ENCODE measurements around the gene DYNLT1. TPM values are rescaled to one million over a fixed set of nuclear protein-coding genes. Genes with fewer than 3 reads are reported as not detected.
"Not testable (repeated sequence)": the region's sequence is repeated elsewhere in the genome, so short reads cannot be mapped to it uniquely, and the experiment has no call there.

DYNLT1 gene
- polyA plus RNA-seq, 4 donors = 114 to 451 (median 307) TPM

GRCh38 chr6:158619922-158620801, 24.4 kb downstream of the DYNLT1 start:
- WGBS, 3 donors = 84 to 89% (median 85%) methylated on average over 17 of the region's 17 CpGs
- no peaks in the 10 kb centered on the region for H3K27me3 ChIP-seq (ENCODE audit: control insufficient read depth in 3 of 3, insufficient read depth in 3 of 3, low read length in 3 of 3)
- H3K4me3 ChIP-seq (ENCODE audit: low read depth in 1 of 3, low read length in 3 of 3) = no peak overlapping the region
- peaks cover 0 to 2% of the 10 kb centered on the region in 2 donors for H3K9me3 ChIP-seq (ENCODE audit: control insufficient read depth in 2 of 2, insufficient read depth in 1 of 2, low read depth in 1 of 2, low read length in 1 of 2)
- no peak for DNase-seq
- H3K36me3 ChIP-seq (ENCODE audit: control insufficient read depth in 3 of 3, insufficient read depth in 2 of 3, low read depth in 1 of 3, low read length in 3 of 3) = peaks cover 3 to 50% (median 18%) of the 10 kb centered on the region in 3 donors
- no peak overlapping the region for H3K27ac ChIP-seq (ENCODE audit: low read depth in 1 of 3, low read length in 2 of 3)
- FAIRE-seq = no peak
- no peaks in the 10 kb centered on the region for H3K4me1 ChIP-seq (ENCODE audit: control insufficient read depth in 3 of 3, insufficient read depth in 2 of 3, low read depth in 1 of 3, low read length in 2 of 3)

- peaks cover 3 to 34% (median 19%) of the 10 kb centered on the region in 3 donors for H3K36me3 ChIP-seq (ENCODE audit: control insufficient read depth in 3 of 3, insufficient read depth in 2 of 3, low read depth in 1 of 3, low read length in 3 of 3)
- whole genome bisulfite sequencing, 3 donors = 93 to 98% (median 96%) methylated on average over 3 of the region's 3 CpGs
- not testable (repeated sequence) for H3K27ac ChIP-seq (ENCODE audit: low read depth in 1 of 3, low read length in 2 of 3); H3K9me3 ChIP-seq (ENCODE audit: control insufficient read depth in 2 of 2, insufficient read depth in 1 of 2, low read depth in 1 of 2, low read length in 1 of 2); FAIRE-seq; H3K27me3 ChIP-seq (ENCODE audit: control insufficient read depth in 3 of 3, insufficient read depth in 3 of 3, low read length in 3 of 3); H3K4me3 ChIP-seq (ENCODE audit: low read depth in 1 of 3, low read length in 3 of 3); DNase-seq; H3K4me1 ChIP-seq (ENCODE audit: control insufficient read depth in 3 of 3, insufficient read depth in 2 of 3, low read depth in 1 of 3, low read length in 2 of 3)
Measured at GRCh38 chr6:158618289-158618688, 26.3 kb downstream of the DYNLT1 start.

- H3K27me3 ChIP-seq (ENCODE audit: control insufficient read depth in 3 of 3, insufficient read depth in 3 of 3, low read length in 3 of 3); DNase-seq; FAIRE-seq; H3K4me1 ChIP-seq (ENCODE audit: control insufficient read depth in 3 of 3, insufficient read depth in 2 of 3, low read depth in 1 of 3, low read length in 2 of 3); H3K4me3 ChIP-seq (ENCODE audit: low read depth in 1 of 3, low read length in 3 of 3); H3K27ac ChIP-seq (ENCODE audit: low read depth in 1 of 3, low read length in 2 of 3); H3K9me3 ChIP-seq (ENCODE audit: control insufficient read depth in 2 of 2, insufficient read depth in 1 of 2, low read depth in 1 of 2, low read length in 1 of 2): not testable (repeated sequence)
- WGBS, 3 donors = 97 to 99% (median 98%) methylated on average over 3 of the region's 3 CpGs
- H3K36me3 ChIP-seq (ENCODE audit: control insufficient read depth in 3 of 3, insufficient read depth in 2 of 3, low read depth in 1 of 3, low read length in 3 of 3) = peaks cover 11 to 20% (median 19%) of the 10 kb centered on the region in 3 donors
Measured at GRCh38 chr6:158614606-158615005, 29.9 kb downstream of the DYNLT1 start.

GRCh38 chr6:158611541-158612370, 32.8 kb downstream of the DYNLT1 start:
- H3K4me3 ChIP-seq (ENCODE audit: low read depth in 1 of 3, low read length in 3 of 3) = no peak overlapping the region
- WGBS, 3 donors = 73 to 82% (median 73%) methylated on average over 14 of the region's 14 CpGs
- peaks cover 11 to 42% (median 32%) of the 10 kb centered on the region in 3 donors for H3K36me3 ChIP-seq (ENCODE audit: control insufficient read depth in 3 of 3, insufficient read depth in 2 of 3, low read depth in 1 of 3, low read length in 3 of 3)
- no peaks in the 10 kb centered on the region for H3K9me3 ChIP-seq (ENCODE audit: control insufficient read depth in 2 of 2, insufficient read depth in 1 of 2, low read depth in 1 of 2, low read length in 1 of 2)
- no peaks in the 10 kb centered on the region for H3K4me1 ChIP-seq (ENCODE audit: control insufficient read depth in 3 of 3, insufficient read depth in 2 of 3, low read depth in 1 of 3, low read length in 2 of 3)
- FAIRE-seq (no peak), DNase-seq (peak in 1 of 2 donors; percentile 29)
- H3K27me3 ChIP-seq (ENCODE audit: control insufficient read depth in 3 of 3, insufficient read depth in 3 of 3, low read length in 3 of 3) = no peaks in the 10 kb centered on the region
- H3K27ac ChIP-seq (ENCODE audit: low read depth in 1 of 3, low read length in 2 of 3) = no peak overlapping the region

- Histone ChIP-seq H3K9me3 (ENCODE audit: control insufficient read depth in 2 of 2, insufficient read depth in 1 of 2, low read depth in 1 of 2, low read length in 1 of 2) (no peaks in the 10 kb centered on the region), H3K4me3 (ENCODE audit: low read depth in 1 of 3, low read length in 3 of 3) (no peak overlapping the region), H3K27ac (ENCODE audit: low read depth in 1 of 3, low read length in 2 of 3) (no peak overlapping the region), H3K27me3 (ENCODE audit: control insufficient read depth in 3 of 3, insufficient read depth in 3 of 3, low read length in 3 of 3) (no peaks in the 10 kb centered on the region), H3K36me3 (ENCODE audit: control insufficient read depth in 3 of 3, insufficient read depth in 2 of 3, low read depth in 1 of 3, low read length in 3 of 3) (peaks cover 13 to 48% (median 37%) of the 10 kb centered on the region in 3 donors), H3K4me1 (ENCODE audit: control insufficient read depth in 3 of 3, insufficient read depth in 2 of 3, low read depth in 1 of 3, low read length in 2 of 3) (no peaks in the 10 kb centered on the region)
- DNase-seq (no peak), FAIRE-seq (no peak)
- WGBS, 3 donors = 80 to 88% (median 84%) methylated on average over 3 of the region's 3 CpGs
Measured at GRCh38 chr6:158611039-158611438, 33.5 kb downstream of the DYNLT1 start.

GRCh38 chr6:158610319-158610968, 34.1 kb downstream of the DYNLT1 start:
- 79 to 85% (median 84%) methylated on average over 9 of the region's 9 CpGs for WGBS, 3 donors
- DNase-seq = no peak
- Histone ChIP-seq H3K4me1 (ENCODE audit: control insufficient read depth in 3 of 3, insufficient read depth in 2 of 3, low read depth in 1 of 3, low read length in 2 of 3) (no peaks in the 10 kb centered on the region), H3K27ac (ENCODE audit: low read depth in 1 of 3, low read length in 2 of 3) (no peak overlapping the region), H3K27me3 (ENCODE audit: control insufficient read depth in 3 of 3, insufficient read depth in 3 of 3, low read length in 3 of 3) (no peaks in the 10 kb centered on the region), H3K9me3 (ENCODE audit: control insufficient read depth in 2 of 2, insufficient read depth in 1 of 2, low read depth in 1 of 2, low read length in 1 of 2) (no peaks in the 10 kb centered on the region), H3K36me3 (ENCODE audit: control insufficient read depth in 3 of 3, insufficient read depth in 2 of 3, low read depth in 1 of 3, low read length in 3 of 3) (peaks cover 16 to 53% (median 43%) of the 10 kb centered on the region in 3 donors), H3K4me3 (ENCODE audit: low read depth in 1 of 3, low read length in 3 of 3) (no peak overlapping the region)
- no peak for FAIRE-seq

- 92 to 96% (median 95%) methylated on average over 13 of the region's 13 CpGs for WGBS, 3 donors
- DNase-seq (no peak), FAIRE-seq (no peak)
- no peaks in the 10 kb centered on the region for H3K27me3 ChIP-seq (ENCODE audit: control insufficient read depth in 3 of 3, insufficient read depth in 3 of 3, low read length in 3 of 3)
- no peak overlapping the region for H3K4me3 ChIP-seq (ENCODE audit: low read depth in 1 of 3, low read length in 3 of 3)
- H3K9me3 ChIP-seq (ENCODE audit: control insufficient read depth in 2 of 2, insufficient read depth in 1 of 2, low read depth in 1 of 2, low read length in 1 of 2) = no peaks in the 10 kb centered on the region
- H3K4me1 ChIP-seq (ENCODE audit: control insufficient read depth in 3 of 3, insufficient read depth in 2 of 3, low read depth in 1 of 3, low read length in 2 of 3) = no peaks in the 10 kb centered on the region
- H3K36me3 ChIP-seq (ENCODE audit: control insufficient read depth in 3 of 3, insufficient read depth in 2 of 3, low read depth in 1 of 3, low read length in 3 of 3) = peaks cover 16 to 56% (median 43%) of the 10 kb centered on the region in 3 donors
- no peak overlapping the region for H3K27ac ChIP-seq (ENCODE audit: low read depth in 1 of 3, low read length in 2 of 3)
Measured at GRCh38 chr6:158609455-158610155, 34.9 kb downstream of the DYNLT1 start.
